ENCODE data around the gene NR2F1-AS1. TPM values are rescaled to one million over a fixed set of nuclear protein-coding genes. Genes with fewer than 3 reads are reported as not detected.
A peak's percentile ranks its signal among the peaks of the same experiment; 100 is the strongest.

The NR2F1-AS1 gene
- total and polyA plus RNA-seq, 4 donors = 2.0 to 4.0 (median 2.1) TPM

GRCh38 chr5:93577854-93578812 is 2.9 kb downstream of the NR2F1-AS1 start:
- H3K9ac ChIP-seq (ENCODE audit: low read depth in 1 of 2, low read length in 2 of 2) = no peak overlapping the region
- peaks cover 2 to 27% (median 5%) of the 10 kb centered on the region in 4 donors for H3K27me3 ChIP-seq (ENCODE audit: control insufficient read depth in 4 of 4, insufficient read depth in 4 of 4, low read length in 3 of 4)
- peaks cover 2 to 34% (median 21%) of the 10 kb centered on the region in 4 donors for H3K4me1 ChIP-seq (ENCODE audit: control insufficient read depth in 4 of 4, insufficient read depth in 4 of 4, low read length in 3 of 4)
- no peaks in the 10 kb centered on the region for H3K9me3 ChIP-seq (ENCODE audit: control insufficient read depth in 4 of 4, low read length in 3 of 4)
- peak overlapping the region; percentile 58 to 86 for H3K27ac ChIP-seq (ENCODE audit: low read depth in 1 of 2, low read length in 2 of 2)
- no peaks in the 10 kb centered on the region for H3K36me3 ChIP-seq (ENCODE audit: control insufficient read depth in 4 of 4, insufficient read depth in 3 of 4, low read depth in 1 of 4, low read length in 3 of 4)
- no peak for TF ChIP-seq GABPA (IDR thresholded peaks at IDR 0.05 in 1 of 2, conservative IDR thresholded peaks at IDR 0.05 in 1 of 2)
- TF ChIP-seq JUND (IDR thresholded peaks at IDR 0.05) = no peak
- TF ChIP-seq FOXA2 (IDR thresholded peaks at IDR 0.05) = no peak
- WGBS = 62% methylated on average over 25 of the region's 25 CpGs
- no peak for DNase-seq (ENCODE audit: low spot score)
- no peak overlapping the region for H3K4me3 ChIP-seq (ENCODE audit: low read depth in 1 of 3, low read length in 3 of 3)

GRCh38 chr5:93576994-93577853 is 3.8 kb downstream of the NR2F1-AS1 start:
- Histone ChIP-seq H3K36me3 (ENCODE audit: control insufficient read depth in 4 of 4, insufficient read depth in 3 of 4, low read depth in 1 of 4, low read length in 3 of 4) (no peaks in the 10 kb centered on the region), H3K4me1 (ENCODE audit: control insufficient read depth in 4 of 4, insufficient read depth in 4 of 4, low read length in 3 of 4) (peaks cover 11 to 35% (median 23%) of the 10 kb centered on the region in 4 donors), H3K27me3 (ENCODE audit: control insufficient read depth in 4 of 4, insufficient read depth in 4 of 4, low read length in 3 of 4) (peaks cover 2 to 20% (median 6%) of the 10 kb centered on the region in 4 donors), H3K9ac (ENCODE audit: low read depth in 1 of 2, low read length in 2 of 2) (no peak overlapping the region), H3K27ac (ENCODE audit: low read depth in 1 of 2, low read length in 2 of 2) (no peak overlapping the region), H3K9me3 (ENCODE audit: control insufficient read depth in 4 of 4, low read length in 3 of 4) (no peaks in the 10 kb centered on the region), H3K4me3 (ENCODE audit: low read depth in 1 of 3, low read length in 3 of 3) (no peak overlapping the region)
- TF ChIP-seq YY1 (IDR thresholded peaks at IDR 0.05) (no peak), RXRA (IDR thresholded peaks at IDR 0.05) (no peak), EGR1 (IDR thresholded peaks at IDR 0.05; ENCODE audit: low read depth in 2 of 2) (no peak), REST (IDR thresholded peaks at IDR 0.05) (no peak), CTCF (IDR thresholded peaks at IDR 0.05; ENCODE audit: low read depth, low read length, missing input control) (no peak), ATF3 (IDR thresholded peaks at IDR 0.05) (no peak), HNF4A (conservative IDR thresholded peaks at IDR 0.05) (no peak), FOXA2 (IDR thresholded peaks at IDR 0.05) (no peak), ZBTB33 (IDR thresholded peaks at IDR 0.05) (no peak), HNF4G (IDR thresholded peaks at IDR 0.05) (no peak), JUND (IDR thresholded peaks at IDR 0.05) (no peak), MAX (IDR thresholded peaks at IDR 0.05) (no peak), RAD21 (IDR thresholded peaks at IDR 0.05) (no peak), FOXA1 (IDR thresholded peaks at IDR 0.05) (no peak), GABPA (IDR thresholded peaks at IDR 0.05 in 1 of 2, conservative IDR thresholded peaks at IDR 0.05 in 1 of 2) (no peak), TAF1 (conservative IDR thresholded peaks at IDR 0.05) (no peak), NR2F2 (IDR thresholded peaks at IDR 0.05) (no peak), SP1 (IDR thresholded peaks at IDR 0.05) (no peak)
- no peak for DNase-seq (ENCODE audit: low spot score)
- WGBS = 60% methylated on average over 9 of the region's 9 CpGs
